ENCODE measurements around the gene YBX1. TPM values are rescaled to one million over a fixed set of nuclear protein-coding genes. Genes with fewer than 3 reads are reported as not detected.
A peak's percentile ranks its signal among the peaks of the same experiment; 100 is the strongest.
"Not testable (repeated sequence)": the region's sequence is repeated elsewhere in the genome, so short reads cannot be mapped to it uniquely, and the experiment has no call there.

YBX1 gene
- total and polyA plus RNA-seq, 4 donors = 393 to 1,633 (median 657) TPM

DNA sequence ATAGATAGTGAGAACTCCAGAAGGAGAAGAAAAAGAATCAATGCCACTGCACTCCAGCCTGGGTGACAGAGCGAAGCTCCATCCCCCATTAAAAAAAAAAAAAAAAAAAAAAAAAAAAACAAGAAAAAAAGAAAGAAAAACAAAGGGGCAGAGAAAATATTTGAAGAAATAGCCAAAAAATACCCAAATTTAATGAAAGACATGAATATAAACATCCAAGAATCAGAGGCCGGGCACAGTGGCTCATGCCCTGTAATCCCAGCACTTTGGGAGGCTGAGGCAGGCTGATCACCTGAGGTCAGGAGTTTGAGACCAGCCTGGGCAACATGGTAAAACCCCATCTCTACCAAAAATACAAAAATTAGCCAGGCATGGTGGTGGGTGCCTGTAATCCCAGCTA lies 40.2 kb downstream of the YBX1 start:
- H3K9me3 ChIP-seq (ENCODE audit: control insufficient read depth, low read length); H3K36me3 ChIP-seq (ENCODE audit: control insufficient read depth in 1 of 2, insufficient read depth in 2 of 2, low read length in 1 of 2); H3K27me3 ChIP-seq (ENCODE audit: control insufficient read depth in 1 of 2, insufficient read depth in 2 of 2, low read length in 1 of 2); H3K27ac ChIP-seq (ENCODE audit: low read depth in 1 of 2, low read length in 2 of 2); H3K4me1 ChIP-seq (ENCODE audit: control insufficient read depth in 1 of 2, insufficient read depth in 2 of 2, low read length in 2 of 2); intact Hi-C loops (cut with DNase I); H3K4me3 ChIP-seq (ENCODE audit: low read length in 2 of 2); DNase-seq; ATAC-seq (ENCODE audit: low FRiP score): not testable (repeated sequence)
- 87 to 89% methylated on average over 2 of the region's 2 CpGs for WGBS, 2 donors

- no peaks in the 10 kb centered on the region for H3K9me3 ChIP-seq (ENCODE audit: control insufficient read depth, low read length)
- H3K36me3 ChIP-seq (ENCODE audit: control insufficient read depth in 1 of 2, insufficient read depth in 2 of 2, low read length in 1 of 2) = no peaks in the 10 kb centered on the region
- no peak overlapping the region for H3K27ac ChIP-seq (ENCODE audit: low read depth in 1 of 2, low read length in 2 of 2)
- H3K27me3 ChIP-seq (ENCODE audit: control insufficient read depth in 1 of 2, insufficient read depth in 2 of 2, low read length in 1 of 2) = no peaks in the 10 kb centered on the region
- intact Hi-C loops (cut with DNase I) = no loop called here
- DNase-seq = no peak
- no peaks in the 10 kb centered on the region for H3K4me1 ChIP-seq (ENCODE audit: control insufficient read depth in 1 of 2, insufficient read depth in 2 of 2, low read length in 2 of 2)
- 55 to 56% methylated on average over 6 of the region's 6 CpGs for WGBS, 2 donors
- ATAC-seq (ENCODE audit: low FRiP score) = no peak
- H3K4me3 ChIP-seq (ENCODE audit: low read length in 2 of 2) = no peak overlapping the region
Observed at GRCh38 chr1:42723511-42723910, 41.3 kb downstream of the YBX1 start.

DNA sequence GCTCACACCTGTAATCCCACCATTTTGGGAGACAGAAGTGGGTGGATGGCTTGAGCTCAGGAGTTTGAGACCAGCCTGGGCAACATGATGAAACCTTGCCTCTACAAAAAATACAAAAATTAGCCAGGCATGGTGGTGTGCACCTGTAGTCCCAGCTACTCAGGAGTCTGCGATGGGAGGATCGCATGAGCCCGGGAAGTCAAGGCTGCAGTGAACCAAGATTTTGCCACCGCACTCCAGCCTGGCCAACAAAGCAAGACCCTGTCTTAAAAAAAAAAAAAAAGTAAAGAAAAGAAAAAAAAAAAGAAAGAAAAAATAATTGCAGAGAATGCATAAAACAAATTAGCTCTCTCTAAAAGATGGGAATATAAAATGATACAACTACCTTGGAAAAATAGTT lies 43.6 kb downstream of the YBX1 start:
- 95 to 98% methylated on average over 4 of the region's 4 CpGs for WGBS, 2 donors
- ATAC-seq (ENCODE audit: low FRiP score); H3K27me3 ChIP-seq (ENCODE audit: control insufficient read depth in 1 of 2, insufficient read depth in 2 of 2, low read length in 1 of 2); H3K36me3 ChIP-seq (ENCODE audit: control insufficient read depth in 1 of 2, insufficient read depth in 2 of 2, low read length in 1 of 2); intact Hi-C loops (cut with DNase I); H3K27ac ChIP-seq (ENCODE audit: low read depth in 1 of 2, low read length in 2 of 2); H3K9me3 ChIP-seq (ENCODE audit: control insufficient read depth, low read length); H3K4me3 ChIP-seq (ENCODE audit: low read length in 2 of 2); H3K4me1 ChIP-seq (ENCODE audit: control insufficient read depth in 1 of 2, insufficient read depth in 2 of 2, low read length in 2 of 2): not testable (repeated sequence)
- DNase-seq = peak in 1 of 2 donors; percentile 52

DNA sequence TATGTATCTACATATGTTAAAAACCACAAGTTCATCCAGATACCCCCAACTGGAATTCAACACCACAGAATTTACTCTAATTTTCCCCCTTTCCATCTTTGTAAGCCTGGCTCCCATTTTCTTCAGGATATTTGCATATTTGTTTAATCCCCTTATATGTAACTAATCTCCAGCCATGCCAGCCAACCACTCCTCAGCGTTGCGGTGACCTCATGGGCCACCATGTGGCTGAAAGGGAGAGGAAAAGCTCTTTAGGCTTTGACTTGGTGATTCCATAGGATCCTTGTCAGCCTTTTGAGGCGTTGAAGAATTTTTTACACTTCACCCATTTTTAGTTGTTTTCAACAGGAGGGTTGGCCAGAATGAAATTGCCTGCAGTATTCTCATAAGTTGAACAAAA lies 47.8 kb downstream of the YBX1 start:
- Histone ChIP-seq H3K9me3 (ENCODE audit: control insufficient read depth, low read length) (no peaks in the 10 kb centered on the region), H3K27ac (ENCODE audit: low read depth in 1 of 2, low read length in 2 of 2) (no peak overlapping the region), H3K4me1 (ENCODE audit: control insufficient read depth in 1 of 2, insufficient read depth in 2 of 2, low read length in 2 of 2) (no peaks in the 10 kb centered on the region), H3K4me3 (ENCODE audit: low read length in 2 of 2) (no peak overlapping the region), H3K27me3 (ENCODE audit: control insufficient read depth in 1 of 2, insufficient read depth in 2 of 2, low read length in 1 of 2) (no peaks in the 10 kb centered on the region), H3K36me3 (ENCODE audit: control insufficient read depth in 1 of 2, insufficient read depth in 2 of 2, low read length in 1 of 2) (no peaks in the 10 kb centered on the region)
- DNase-seq (no peak), ATAC-seq (ENCODE audit: low FRiP score) (no peak)
- 81 to 89% methylated on average over 3 of the region's 3 CpGs for WGBS, 2 donors
- intact Hi-C loops (cut with DNase I) = no loop called here

- H3K27me3 ChIP-seq (ENCODE audit: control insufficient read depth in 1 of 2, insufficient read depth in 2 of 2, low read length in 1 of 2) = no peaks in the 10 kb centered on the region
- no peaks in the 10 kb centered on the region for H3K36me3 ChIP-seq (ENCODE audit: control insufficient read depth in 1 of 2, insufficient read depth in 2 of 2, low read length in 1 of 2)
- no peaks in the 10 kb centered on the region for H3K9me3 ChIP-seq (ENCODE audit: control insufficient read depth, low read length)
- no peak for DNase-seq
- WGBS, 2 donors = 70 to 72% methylated on average over 4 of the region's 4 CpGs
- intact Hi-C loops (cut with DNase I) = no loop called here
- ATAC-seq (ENCODE audit: low FRiP score) = no peak
- H3K4me3 ChIP-seq (ENCODE audit: low read length in 2 of 2) = no peak overlapping the region
- H3K27ac ChIP-seq (ENCODE audit: low read depth in 1 of 2, low read length in 2 of 2) = no peak overlapping the region
- no peaks in the 10 kb centered on the region for H3K4me1 ChIP-seq (ENCODE audit: control insufficient read depth in 1 of 2, insufficient read depth in 2 of 2, low read length in 2 of 2)
Observed at GRCh38 chr1:42730988-42731387, 48.8 kb downstream of the YBX1 start.

- intact Hi-C loops (cut with DNase I) = no loop called here
- ATAC-seq (ENCODE audit: low FRiP score) = no peak
- H3K27me3 ChIP-seq (ENCODE audit: control insufficient read depth in 1 of 2, insufficient read depth in 2 of 2, low read length in 1 of 2) = no peaks in the 10 kb centered on the region
Observed at GRCh38 chr1:42731585-42731984, 49.4 kb downstream of the YBX1 start.

DNA sequence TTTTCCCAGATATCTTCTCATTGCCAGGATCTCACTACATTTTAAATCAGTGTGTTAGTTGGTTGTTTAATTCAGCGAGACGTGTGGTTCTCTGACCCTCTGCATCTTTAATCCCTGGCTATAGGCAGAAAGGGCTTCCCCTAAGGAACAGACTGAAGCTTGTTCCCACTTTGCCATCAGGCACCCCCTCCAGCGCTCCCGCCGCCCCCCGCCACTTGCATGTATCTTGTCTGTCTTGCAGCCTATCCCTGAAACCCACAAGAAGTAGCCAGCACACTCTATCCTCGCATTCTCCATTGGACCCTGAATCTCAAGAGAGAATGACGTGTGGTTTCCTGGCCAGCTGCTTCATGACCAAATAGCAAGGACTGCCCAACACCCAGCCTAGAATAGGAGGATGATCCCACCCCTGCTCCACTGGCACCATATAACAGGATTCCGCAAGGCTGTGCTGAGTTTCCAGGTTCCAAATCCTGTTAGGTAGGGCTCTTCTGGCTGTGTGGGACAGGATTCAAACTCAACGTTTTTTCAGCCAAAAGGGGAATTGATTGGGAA lies 50.0 kb downstream of the YBX1 start:
- Histone ChIP-seq H3K27ac (ENCODE audit: low read depth in 1 of 2, low read length in 2 of 2) (no peak overlapping the region), H3K36me3 (ENCODE audit: control insufficient read depth in 1 of 2, insufficient read depth in 2 of 2, low read length in 1 of 2) (no peaks in the 10 kb centered on the region), H3K9me3 (ENCODE audit: control insufficient read depth, low read length) (no peaks in the 10 kb centered on the region), H3K4me1 (ENCODE audit: control insufficient read depth in 1 of 2, insufficient read depth in 2 of 2, low read length in 2 of 2) (no peaks in the 10 kb centered on the region), H3K27me3 (ENCODE audit: control insufficient read depth in 1 of 2, insufficient read depth in 2 of 2, low read length in 1 of 2) (no peaks in the 10 kb centered on the region), H3K4me3 (ENCODE audit: low read length in 2 of 2) (no peak overlapping the region)
- 78 to 82% methylated on average over 10 of the region's 10 CpGs for WGBS, 2 donors
- DNase-seq (peak in 1 of 2 donors; percentile 55), ATAC-seq (ENCODE audit: low FRiP score) (no peak)
- intact Hi-C loops (cut with DNase I) = no loop called here

More at GRCh38 chr1:42731585-42731984, 49.4 kb downstream of the YBX1 start:
- DNase-seq = no peak
- H3K27ac ChIP-seq (ENCODE audit: low read depth in 1 of 2, low read length in 2 of 2) = no peak overlapping the region
- WGBS, 2 donors = 76 to 80% methylated on average over 3 of the region's 3 CpGs
- no peak overlapping the region for H3K4me3 ChIP-seq (ENCODE audit: low read length in 2 of 2)
- no peaks in the 10 kb centered on the region for H3K36me3 ChIP-seq (ENCODE audit: control insufficient read depth in 1 of 2, insufficient read depth in 2 of 2, low read length in 1 of 2)
- no peaks in the 10 kb centered on the region for H3K4me1 ChIP-seq (ENCODE audit: control insufficient read depth in 1 of 2, insufficient read depth in 2 of 2, low read length in 2 of 2)
- H3K9me3 ChIP-seq (ENCODE audit: control insufficient read depth, low read length) = no peaks in the 10 kb centered on the region

DNA sequence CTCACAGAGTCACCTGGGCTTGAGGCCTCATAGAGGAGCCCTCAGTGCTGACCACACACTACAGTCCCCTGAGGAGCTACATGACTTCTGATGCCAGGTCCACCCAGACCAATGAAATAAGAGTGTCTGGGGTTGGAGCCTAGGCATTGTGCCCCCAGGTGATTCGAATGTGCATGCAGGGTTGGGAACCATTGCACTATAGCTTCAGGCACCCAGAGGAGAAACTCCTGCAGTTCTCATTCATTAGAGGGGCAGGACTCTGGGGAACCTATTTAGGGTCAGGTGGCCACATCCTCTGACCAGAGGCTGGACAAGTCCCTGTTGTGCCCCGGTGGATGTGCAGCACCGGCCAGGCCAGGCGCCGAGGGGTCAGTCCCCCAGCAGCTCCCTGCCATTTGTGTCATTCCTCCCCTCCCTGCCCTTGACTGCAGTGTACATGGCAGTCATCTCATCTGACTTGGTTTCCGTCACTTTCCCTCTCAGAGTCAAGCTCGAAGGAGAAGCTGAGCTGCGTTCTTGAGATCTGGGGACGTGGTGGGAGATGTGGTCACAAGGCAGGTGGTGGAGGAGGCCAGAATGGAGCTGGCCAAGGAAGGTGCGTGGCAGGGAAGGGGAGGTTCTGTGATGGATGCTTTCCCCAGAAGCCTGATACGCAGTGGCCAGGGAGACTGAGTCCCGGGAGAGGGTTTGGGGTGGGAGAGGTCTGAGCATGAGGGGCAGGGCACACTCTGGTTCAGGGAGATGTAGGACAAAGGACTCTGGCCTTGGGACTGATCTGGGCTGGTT lies 51.4 kb downstream of the YBX1 start:
- DNase-seq = peak in 1 of 2 donors; percentile 43

More for the DNA sequence above, 51.4 kb downstream of the YBX1 start:
- no peak for ATAC-seq (ENCODE audit: low FRiP score)
- 87 to 91% methylated on average over 12 of the region's 12 CpGs for WGBS, 2 donors
- H3K4me1 ChIP-seq (ENCODE audit: control insufficient read depth in 1 of 2, insufficient read depth in 2 of 2, low read length in 2 of 2) = no peaks in the 10 kb centered on the region
- H3K9me3 ChIP-seq (ENCODE audit: control insufficient read depth, low read length) = no peaks in the 10 kb centered on the region
- no peaks in the 10 kb centered on the region for H3K27me3 ChIP-seq (ENCODE audit: control insufficient read depth in 1 of 2, insufficient read depth in 2 of 2, low read length in 1 of 2)
- no peak overlapping the region for H3K27ac ChIP-seq (ENCODE audit: low read depth in 1 of 2, low read length in 2 of 2)
- no peak overlapping the region for H3K4me3 ChIP-seq (ENCODE audit: low read length in 2 of 2)
- no peaks in the 10 kb centered on the region for H3K36me3 ChIP-seq (ENCODE audit: control insufficient read depth in 1 of 2, insufficient read depth in 2 of 2, low read length in 1 of 2)
- intact Hi-C loops (cut with DNase I) = no loop called here

Data from aorta (tissue), 5 donors.